LNCaP clone FGC (cell line): ENCODE results near the gene KAT6B.

Experiments
- DNase-seq: peaks from one replicate; pipeline ENCODE4 v3.0.0-alpha.2; 2011; ENCODE audit warnings: low read depth
- H3K4me3 ChIP-seq: 2 replicates; pipeline ENCODE4 v1.5.1; 2011; ENCODE audit warnings: mild to moderate bottlenecking, low read depth, low read length, control low read depth
- CTCF ChIP-seq: IDR thresholded peaks from 2 replicates; pipeline ENCODE4 v1.5.1; 2012; ENCODE audit warnings: mild to moderate bottlenecking; ENCODE audit not compliant: control insufficient read depth, insufficient read depth; ENCODE audit errors: extremely low read depth

Gene KAT6B

DNA sequence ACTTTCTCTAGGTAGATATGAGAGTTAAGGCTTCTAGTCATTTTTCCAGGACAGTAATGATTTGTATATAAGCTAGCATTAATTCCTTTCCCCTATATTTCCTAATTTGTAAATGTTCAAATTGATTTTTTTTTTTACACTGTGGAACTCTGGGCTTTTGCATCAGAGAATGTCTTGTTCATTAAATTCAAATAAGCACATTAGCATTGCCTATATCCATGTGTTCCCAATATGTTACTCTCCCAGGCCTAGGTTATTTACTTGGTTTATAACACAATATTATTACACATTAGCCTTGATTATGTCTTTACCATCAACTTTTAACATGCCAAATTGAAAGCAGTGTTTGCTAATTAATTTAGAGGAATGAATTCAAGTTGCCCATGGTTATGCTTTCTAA is 201.6 kb downstream of the KAT6B start:
- H3K4me3 ChIP-seq: no peak overlapping the region
- no peak for TF ChIP-seq CTCF
- no peak for DNase-seq

DNA sequence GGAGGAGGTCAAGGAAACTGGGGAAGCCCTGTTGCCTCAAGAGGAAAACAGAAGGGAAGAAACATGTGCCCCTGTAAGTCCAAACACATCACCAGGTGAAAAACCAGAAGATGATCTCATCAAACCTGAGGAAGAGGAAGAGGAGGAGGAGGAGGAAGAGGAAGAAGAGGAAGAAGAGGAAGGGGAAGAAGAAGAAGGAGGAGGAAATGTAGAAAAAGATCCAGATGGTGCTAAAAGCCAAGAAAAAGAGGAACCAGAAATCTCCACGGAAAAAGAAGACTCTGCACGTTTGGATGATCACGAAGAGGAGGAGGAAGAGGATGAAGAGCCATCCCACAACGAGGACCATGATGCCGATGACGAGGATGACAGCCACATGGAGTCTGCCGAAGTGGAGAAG is 202.3 kb downstream of the KAT6B start:
- DNase-seq: no peak
- H3K4me3 ChIP-seq: no peak overlapping the region
- TF ChIP-seq CTCF: no peak

GRCh38 chr10:75029420-75029819 is 203.0 kb downstream of the KAT6B start:
- TF ChIP-seq CTCF: no peak
- H3K4me3 ChIP-seq: no peak overlapping the region
- no peak for DNase-seq

DNA sequence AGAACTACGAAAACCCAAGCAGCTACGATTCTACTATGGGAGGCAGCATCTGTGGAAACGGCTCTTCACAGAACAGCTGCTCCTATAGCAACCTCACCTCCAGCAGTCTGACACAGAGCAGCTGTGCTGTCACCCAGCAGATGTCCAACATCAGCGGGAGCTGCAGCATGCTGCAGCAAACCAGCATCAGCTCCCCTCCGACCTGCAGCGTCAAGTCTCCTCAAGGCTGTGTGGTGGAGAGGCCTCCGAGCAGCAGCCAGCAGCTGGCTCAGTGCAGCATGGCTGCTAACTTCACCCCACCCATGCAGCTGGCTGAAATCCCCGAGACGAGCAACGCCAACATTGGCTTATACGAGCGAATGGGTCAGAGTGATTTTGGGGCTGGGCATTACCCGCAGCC is 203.5 kb downstream of the KAT6B start:
- no peak overlapping the region for H3K4me3 ChIP-seq
- no peak for DNase-seq
- no peak for TF ChIP-seq CTCF

DNA sequence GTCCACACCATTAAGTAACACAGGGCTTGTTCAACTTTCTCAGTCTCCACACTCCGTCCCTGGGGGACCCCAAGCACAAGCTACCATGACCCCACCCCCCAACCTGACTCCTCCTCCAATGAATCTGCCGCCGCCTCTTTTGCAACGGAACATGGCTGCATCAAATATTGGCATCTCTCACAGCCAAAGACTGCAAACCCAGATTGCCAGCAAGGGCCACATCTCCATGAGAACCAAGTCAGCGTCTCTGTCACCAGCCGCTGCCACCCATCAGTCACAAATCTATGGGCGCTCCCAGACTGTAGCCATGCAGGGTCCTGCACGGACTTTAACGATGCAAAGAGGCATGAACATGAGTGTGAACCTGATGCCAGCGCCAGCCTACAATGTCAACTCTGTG is 204.0 kb downstream of the KAT6B start:
- TF ChIP-seq CTCF: no peak
- H3K4me3 ChIP-seq: no peak overlapping the region
- DNase-seq: no peak

DNA sequence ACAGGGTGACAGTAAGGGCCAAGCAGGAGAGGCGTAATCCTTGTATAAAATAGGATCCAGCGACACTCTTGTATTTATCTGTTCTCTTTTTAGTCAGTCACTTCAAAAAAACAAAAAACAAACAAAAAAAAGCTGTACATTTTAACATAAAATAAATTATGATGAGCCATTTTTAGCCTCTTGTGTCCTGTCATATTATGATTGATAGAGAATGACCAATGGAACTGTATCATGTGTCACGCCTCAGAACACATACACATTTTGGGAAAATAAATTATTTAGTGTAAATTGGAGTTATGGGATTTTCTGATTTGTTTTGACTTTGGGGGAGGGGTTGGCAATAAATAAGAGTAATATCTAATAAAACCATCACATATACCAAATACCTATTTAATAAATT is 205.7 kb downstream of the KAT6B start:
- no peak for DNase-seq
- H3K4me3 ChIP-seq: no peak overlapping the region
- no peak for TF ChIP-seq CTCF

DNA sequence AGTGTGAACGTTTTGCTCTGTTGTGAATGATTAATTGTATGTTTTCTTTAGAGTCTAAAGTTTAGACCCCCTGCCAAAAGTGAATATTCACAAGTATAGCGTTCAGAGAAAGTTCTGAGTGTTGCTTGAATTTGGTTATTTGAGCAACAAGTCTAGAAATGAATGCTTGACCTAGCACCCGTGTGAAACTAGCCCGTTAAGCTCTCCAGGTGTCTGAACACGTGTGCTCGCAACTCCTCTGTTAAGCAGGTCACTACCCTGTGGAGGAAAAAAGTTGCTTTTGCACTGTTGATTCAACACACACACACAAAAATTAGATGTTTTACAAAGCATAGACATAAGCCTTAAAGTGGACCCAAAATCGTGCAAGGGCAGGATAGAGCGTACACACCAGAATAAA is 206.4 kb downstream of the KAT6B start:
- no peak for DNase-seq
- H3K4me3 ChIP-seq: no peak overlapping the region
- TF ChIP-seq CTCF: no peak
